Measurements from ENCODE around the gene PLCG2. TPM values are rescaled to one million over a fixed set of nuclear protein-coding genes. Genes with fewer than 3 reads are reported as not detected.
A peak's percentile ranks its signal among the peaks of the same experiment; 100 is the strongest.

PLCG2 gene
- total RNA-seq, 1 experiment from 2014 or later, result 6.0 TPM

GRCh38 chr16:81807767-81808358 lies 28.8 kb downstream of the PLCG2 start:
- no CpG with 5 or more reads among the region's 4 CpGs for WGBS (ENCODE audit: extremely low coverage, insufficient read length, low lambda C conversion rate)
- Histone ChIP-seq H3K9ac (ENCODE audit: extremely low read depth, insufficient read length, low read length) (no peak overlapping the region), H2AFZ (ENCODE audit: low read length) (no peak overlapping the region), H4K91ac (ENCODE audit: insufficient read length, low read depth, low read length) (no peak overlapping the region), H2BK120ac (ENCODE audit: low read depth, low read length, poor library complexity, severe bottlenecking) (no peak overlapping the region), H4K5ac (ENCODE audit: insufficient read length, low read depth, low read length) (no peak overlapping the region), H3K27me3 (ENCODE audit: insufficient read depth, low read length) (no peaks in the 10 kb centered on the region), H3K4ac (ENCODE audit: low read depth, low read length) (no peak overlapping the region), H3K79me2 (ENCODE audit: insufficient read depth, low read length) (no peaks in the 10 kb centered on the region), H2BK15ac (ENCODE audit: low read depth, low read length) (no peak overlapping the region), H3K79me1 (ENCODE audit: insufficient read depth, low read depth, low read length, poor library complexity, severe bottlenecking) (no peaks in the 10 kb centered on the region), H3T11ph (ENCODE audit: low read length) (no peak overlapping the region), H3K9me3 (ENCODE audit: control insufficient read depth, low read depth, low read length) (no peaks in the 10 kb centered on the region), H2BK5ac (ENCODE audit: insufficient read length, low read length) (no peak overlapping the region), H2BK12ac (ENCODE audit: insufficient read length, low read depth, low read length) (no peak overlapping the region), H3K18ac (ENCODE audit: insufficient read length, low read depth, low read length) (no peak overlapping the region), H2BK20ac (ENCODE audit: low read depth, low read length, poor library complexity, severe bottlenecking) (no peak overlapping the region), H2AK5ac (ENCODE audit: insufficient read length, low read length) (no peak overlapping the region), H4K20me1 (ENCODE audit: control insufficient read depth, insufficient read depth, insufficient read length) (no peaks in the 10 kb centered on the region), H3K23ac (ENCODE audit: insufficient read length, low read depth, low read length) (no peak overlapping the region), H4K8ac (replicated peaks; ENCODE audit: insufficient read length, low read depth, low read length) (no peak overlapping the region), H3K27ac (ENCODE audit: insufficient read length, low read depth, low read length) (no peak overlapping the region), H3K56ac (ENCODE audit: insufficient read length, low read depth, low read length) (no peak overlapping the region), H3K23me2 (ENCODE audit: insufficient read length, low read depth, low read length, poor library complexity, severe bottlenecking) (no peaks in the 10 kb centered on the region), H3K4me1 (ENCODE audit: insufficient read depth, low read length) (no peaks in the 10 kb centered on the region), H3K14ac (ENCODE audit: insufficient read depth, low read length) (no peak overlapping the region), H3K4me2 (ENCODE audit: insufficient read depth, insufficient read length, low read length) (no peak overlapping the region)
- Mint-ChIP-seq H3K4me3 (no peak overlapping the region), H3K27ac (peak overlapping the region in 1 of 3 experiments; percentile 60; a peak in 1 of 7 replicates), H3K9me3 (peaks cover 0 to 3% of the 10 kb centered on the region in 2 experiments; a peak in 1 of 5 replicates), H3K4me1 (peaks cover 6 to 8% of the 10 kb centered on the region in 2 experiments; a peak in 3 of 4 replicates), H3K27me3 (ENCODE audit: low read depth) (no peaks in the 10 kb centered on the region), H3K36me3 (ENCODE audit: insufficient read depth in 1 of 3, low read depth in 3 of 3) (no peaks in the 10 kb centered on the region)
- TF ChIP-seq, protein P1, sequence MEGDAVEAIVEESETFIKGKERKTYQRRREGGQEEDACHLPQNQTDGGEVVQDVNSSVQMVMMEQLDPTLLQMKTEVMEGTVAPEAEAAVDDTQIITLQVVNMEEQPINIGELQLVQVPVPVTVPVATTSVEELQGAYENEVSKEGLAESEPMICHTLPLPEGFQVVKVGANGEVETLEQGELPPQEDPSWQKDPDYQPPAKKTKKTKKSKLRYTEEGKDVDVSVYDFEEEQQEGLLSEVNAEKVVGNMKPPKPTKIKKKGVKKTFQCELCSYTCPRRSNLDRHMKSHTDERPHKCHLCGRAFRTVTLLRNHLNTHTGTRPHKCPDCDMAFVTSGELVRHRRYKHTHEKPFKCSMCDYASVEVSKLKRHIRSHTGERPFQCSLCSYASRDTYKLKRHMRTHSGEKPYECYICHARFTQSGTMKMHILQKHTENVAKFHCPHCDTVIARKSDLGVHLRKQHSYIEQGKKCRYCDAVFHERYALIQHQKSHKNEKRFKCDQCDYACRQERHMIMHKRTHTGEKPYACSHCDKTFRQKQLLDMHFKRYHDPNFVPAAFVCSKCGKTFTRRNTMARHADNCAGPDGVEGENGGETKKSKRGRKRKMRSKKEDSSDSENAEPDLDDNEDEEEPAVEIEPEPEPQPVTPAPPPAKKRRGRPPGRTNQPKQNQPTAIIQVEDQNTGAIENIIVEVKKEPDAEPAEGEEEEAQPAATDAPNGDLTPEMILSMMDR (conservative IDR thresholded peaks at IDR 0.05), result no peak
- no peak for DNase-seq
